ENCODE results near the gene COL6A6. TPM values are rescaled to one million over a fixed set of nuclear protein-coding genes. Genes with fewer than 3 reads are reported as not detected.
"Not testable (repeated sequence)": the region's sequence is repeated elsewhere in the genome, so short reads cannot be mapped to it uniquely, and the experiment has no call there.

COL6A6 gene
- total and polyA plus RNA-seq, 8 donors = 7.0 TPM; not detected in 7

DNA sequence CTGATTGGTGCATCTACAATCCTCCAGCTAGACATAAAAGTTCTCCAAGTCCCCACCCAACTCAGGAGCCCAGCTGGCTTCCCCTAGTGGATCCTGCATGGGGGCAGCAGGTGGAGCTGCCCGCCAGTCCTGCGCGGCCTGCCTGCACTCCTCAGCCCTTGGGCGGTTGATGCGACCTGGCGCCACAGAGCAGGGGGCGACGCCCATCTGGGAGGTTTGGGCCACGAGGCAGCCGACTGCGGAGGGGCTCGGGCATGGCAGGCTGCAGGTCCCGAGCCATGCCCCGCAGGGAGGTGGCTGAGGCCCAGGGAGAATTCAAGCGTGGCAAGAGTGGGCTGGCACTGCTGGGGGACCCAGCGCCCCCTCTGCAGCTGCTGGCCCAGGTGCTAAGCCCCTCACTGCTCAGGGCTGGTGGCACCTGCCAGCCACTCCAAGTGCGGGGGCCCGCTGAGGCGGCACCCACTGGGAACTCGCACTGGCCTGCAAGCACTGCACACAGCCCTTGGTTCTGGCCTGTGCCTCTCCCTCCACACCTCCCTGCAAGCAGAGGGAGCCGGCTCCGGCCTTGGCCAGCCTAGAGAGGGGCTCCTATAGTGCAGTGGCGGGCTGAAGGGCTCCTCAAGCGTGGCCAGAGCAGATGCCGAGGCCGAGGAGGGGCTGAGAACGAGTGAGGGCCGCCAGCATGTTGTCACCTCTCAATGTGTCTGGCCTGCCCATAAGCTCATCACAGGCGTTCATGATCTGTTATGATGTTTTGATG lies 30.1 kb downstream of the COL6A6 start:
- Histone ChIP-seq H3K4me3 (no peak overlapping the region), H3K27me3 (no peaks in the 10 kb centered on the region), H3K4me1 (no peaks in the 10 kb centered on the region), H3K9me3 (peaks cover 0 to 10% (median 5%) of the 10 kb centered on the region in 4 donors), H3K36me3 (no peaks in the 10 kb centered on the region), H3K27ac (no peak overlapping the region)
- TF ChIP-seq, protein P1, sequence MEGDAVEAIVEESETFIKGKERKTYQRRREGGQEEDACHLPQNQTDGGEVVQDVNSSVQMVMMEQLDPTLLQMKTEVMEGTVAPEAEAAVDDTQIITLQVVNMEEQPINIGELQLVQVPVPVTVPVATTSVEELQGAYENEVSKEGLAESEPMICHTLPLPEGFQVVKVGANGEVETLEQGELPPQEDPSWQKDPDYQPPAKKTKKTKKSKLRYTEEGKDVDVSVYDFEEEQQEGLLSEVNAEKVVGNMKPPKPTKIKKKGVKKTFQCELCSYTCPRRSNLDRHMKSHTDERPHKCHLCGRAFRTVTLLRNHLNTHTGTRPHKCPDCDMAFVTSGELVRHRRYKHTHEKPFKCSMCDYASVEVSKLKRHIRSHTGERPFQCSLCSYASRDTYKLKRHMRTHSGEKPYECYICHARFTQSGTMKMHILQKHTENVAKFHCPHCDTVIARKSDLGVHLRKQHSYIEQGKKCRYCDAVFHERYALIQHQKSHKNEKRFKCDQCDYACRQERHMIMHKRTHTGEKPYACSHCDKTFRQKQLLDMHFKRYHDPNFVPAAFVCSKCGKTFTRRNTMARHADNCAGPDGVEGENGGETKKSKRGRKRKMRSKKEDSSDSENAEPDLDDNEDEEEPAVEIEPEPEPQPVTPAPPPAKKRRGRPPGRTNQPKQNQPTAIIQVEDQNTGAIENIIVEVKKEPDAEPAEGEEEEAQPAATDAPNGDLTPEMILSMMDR (IDR thresholded peaks at IDR 0.05) = no peak
- TF ChIP-seq POLR2AphosphoS5 (IDR thresholded peaks at IDR 0.05) = no peak
- no peak for TF ChIP-seq POLR2A (IDR thresholded peaks at IDR 0.05)
- no peak for TF ChIP-seq EP300 (IDR thresholded peaks at IDR 0.05)
- DNase-seq = no peak
- 84 to 93% (median 92%) methylated on average over 13 to 29 of the region's 29 CpGs for WGBS, 5 donors
- intact Hi-C loops (cut with DNase I; ENCODE audit: low total_unique reads) = no loop called here

GRCh38 chr3:130547680-130548065 lies 30.7 kb downstream of the COL6A6 start:
- DNase-seq; H3K4me3 ChIP-seq; H3K4me1 ChIP-seq; H3K27ac ChIP-seq; H3K36me3 ChIP-seq; H3K27me3 ChIP-seq; intact Hi-C loops (cut with DNase I; ENCODE audit: low total_unique reads): not testable (repeated sequence)
- 83 to 94% (median 90%) methylated on average over 9 of the region's 9 CpGs for WGBS, 5 donors
- peaks cover 0 to 13% (median 9%) of the 10 kb centered on the region in 4 donors for H3K9me3 ChIP-seq

- intact Hi-C loops (cut with DNase I; ENCODE audit: low total_unique reads) = no loop called here
- no peak overlapping the region for H3K27ac ChIP-seq
Observed at GRCh38 chr3:130548356-130548755, 31.4 kb downstream of the COL6A6 start.

GRCh38 chr3:130557336-130558035 lies 40.5 kb downstream of the COL6A6 start:
- 45 to 69% (median 62%) methylated on average over 3 of the region's 3 CpGs for WGBS, 5 donors
- TF ChIP-seq EP300 (IDR thresholded peaks at IDR 0.05) = no peak
- TF ChIP-seq POLR2AphosphoS5 (IDR thresholded peaks at IDR 0.05) = no peak
- TF ChIP-seq POLR2A (IDR thresholded peaks at IDR 0.05) = no peak
- intact Hi-C loops (cut with DNase I; ENCODE audit: low total_unique reads) = no loop called here
- H3K27me3 ChIP-seq = no peaks in the 10 kb centered on the region
- H3K36me3 ChIP-seq = no peaks in the 10 kb centered on the region
- no peak overlapping the region for H3K27ac ChIP-seq
- H3K4me1 ChIP-seq = no peaks in the 10 kb centered on the region
- H3K9me3 ChIP-seq = peaks cover 0 to 12% (median 8%) of the 10 kb centered on the region in 4 donors
- H3K4me3 ChIP-seq = no peak overlapping the region
- peak in 1 of 2 donors; percentile 20 for DNase-seq

More at GRCh38 chr3:130548356-130548755, 31.4 kb downstream of the COL6A6 start:
- Histone ChIP-seq H3K4me1 (no peaks in the 10 kb centered on the region), H3K27me3 (no peaks in the 10 kb centered on the region), H3K9me3 (peaks cover 0 to 20% (median 15%) of the 10 kb centered on the region in 4 donors), H3K36me3 (no peaks in the 10 kb centered on the region), H3K4me3 (no peak overlapping the region)
- TF ChIP-seq EP300 (IDR thresholded peaks at IDR 0.05) (no peak), POLR2AphosphoS5 (IDR thresholded peaks at IDR 0.05) (no peak), POLR2A (IDR thresholded peaks at IDR 0.05) (no peak)
- TF ChIP-seq, protein P1 (IDR thresholded peaks at IDR 0.05) = no peak
- DNase-seq = no peak
- 70 to 97% (median 91%) methylated on average over 1 of the region's 1 CpG for WGBS, 5 donors

DNA sequence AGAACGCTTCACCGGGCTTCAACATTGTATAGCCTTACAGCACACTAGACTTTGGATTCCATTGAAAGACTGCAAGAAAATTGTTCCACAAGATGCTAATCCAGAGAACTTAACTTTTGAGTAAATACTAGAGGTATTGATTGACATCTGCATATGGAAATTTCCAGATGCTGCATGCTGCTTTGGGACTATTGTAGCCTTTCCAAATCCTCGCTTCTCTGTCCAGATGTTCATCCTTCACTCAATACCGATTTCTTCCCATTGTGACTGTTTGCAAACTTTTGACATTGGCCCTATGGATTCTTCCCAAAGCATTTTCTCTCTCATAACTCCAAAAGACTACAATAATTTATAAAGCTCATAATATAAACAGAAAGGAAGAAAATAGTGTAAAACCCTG lies 41.4 kb downstream of the COL6A6 start:
- 87 to 94% (median 90%) methylated on average over 4 of the region's 4 CpGs for WGBS, 5 donors
- no peak overlapping the region for H3K4me3 ChIP-seq
- no peaks in the 10 kb centered on the region for H3K36me3 ChIP-seq
- no peaks in the 10 kb centered on the region for H3K27me3 ChIP-seq
- peaks cover 0 to 3% (median 1%) of the 10 kb centered on the region in 4 donors for H3K9me3 ChIP-seq
- no peak overlapping the region for H3K27ac ChIP-seq
- TF ChIP-seq EP300 (IDR thresholded peaks at IDR 0.05) (no peak), POLR2AphosphoS5 (IDR thresholded peaks at IDR 0.05) (no peak)
- TF ChIP-seq, protein P1 (IDR thresholded peaks at IDR 0.05) = no peak
- no peak for DNase-seq
- no peaks in the 10 kb centered on the region for H3K4me1 ChIP-seq
- intact Hi-C loops (cut with DNase I; ENCODE audit: low total_unique reads) = no loop called here

All from stomach (tissue), 9 donors.